ENCODE data around the gene C3orf18.

Gene C3orf18

DNA sequence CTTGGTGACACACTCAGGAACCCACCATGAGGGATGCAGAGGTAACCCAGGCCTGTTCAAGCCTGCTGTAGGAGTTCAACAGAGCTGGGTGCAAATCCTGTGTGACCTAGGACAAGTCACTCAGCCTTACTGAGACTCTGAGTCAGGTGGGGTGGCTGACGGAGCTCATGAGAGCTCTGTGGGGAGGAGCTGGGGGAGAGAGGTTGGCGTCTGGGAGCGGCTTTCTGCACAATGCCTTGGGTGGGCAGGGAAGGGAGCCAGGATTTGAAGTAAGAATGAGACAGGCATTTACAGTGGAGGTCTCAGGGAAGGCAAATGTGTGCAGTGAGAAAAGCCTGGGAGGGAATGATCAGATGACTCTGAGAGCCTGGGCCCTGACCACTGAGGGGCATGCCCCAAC lies 18.3 kb downstream of the C3orf18 start:
- no peak for DNase-seq

GRCh38 chr3:50545781-50546180 lies 21.8 kb downstream of the C3orf18 start:
- DNase-seq: no peak

DNA sequence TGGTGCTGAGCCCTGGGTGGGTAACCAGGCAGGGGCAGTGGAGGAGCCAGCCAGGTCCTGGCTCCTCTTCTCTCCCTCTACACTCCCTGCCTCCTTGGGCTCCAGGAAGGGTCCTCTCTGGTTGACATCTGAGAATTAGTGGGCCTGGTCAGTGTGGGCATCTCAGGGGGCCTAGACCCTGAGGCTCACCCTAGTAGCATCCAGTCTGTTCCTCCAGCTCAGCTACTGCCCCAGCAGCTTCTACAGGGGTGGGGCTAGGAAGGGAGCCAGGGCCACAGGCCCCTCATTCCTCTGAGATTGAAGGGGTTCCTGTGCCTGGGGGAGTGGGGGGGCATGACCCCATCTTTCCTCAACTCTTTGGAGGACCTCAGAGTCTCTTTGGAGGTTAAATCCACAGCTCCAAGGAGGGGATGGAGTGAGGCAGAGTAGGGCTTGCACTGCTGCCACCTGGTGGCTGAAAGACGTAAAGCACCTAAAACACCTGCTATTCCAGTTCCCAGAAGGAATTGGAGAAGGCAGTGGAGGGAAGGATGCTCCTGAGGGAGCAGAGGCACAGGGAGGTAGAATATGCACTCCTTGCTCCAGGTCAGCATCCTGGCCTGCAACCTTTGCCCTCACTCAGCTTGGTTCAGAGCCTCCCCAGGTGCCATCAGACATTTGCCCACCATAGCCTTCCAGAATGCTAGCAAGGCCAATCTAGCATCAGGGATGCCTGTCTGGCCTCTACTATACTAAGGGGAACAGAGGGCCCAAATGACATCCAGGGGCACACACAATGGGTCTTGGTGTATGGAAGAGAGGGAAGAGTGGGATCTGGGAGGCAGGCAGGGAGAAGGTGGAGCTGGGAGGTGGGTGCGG lies 25.1 kb downstream of the C3orf18 start:
- DNase-seq: peak; percentile 34

DNA sequence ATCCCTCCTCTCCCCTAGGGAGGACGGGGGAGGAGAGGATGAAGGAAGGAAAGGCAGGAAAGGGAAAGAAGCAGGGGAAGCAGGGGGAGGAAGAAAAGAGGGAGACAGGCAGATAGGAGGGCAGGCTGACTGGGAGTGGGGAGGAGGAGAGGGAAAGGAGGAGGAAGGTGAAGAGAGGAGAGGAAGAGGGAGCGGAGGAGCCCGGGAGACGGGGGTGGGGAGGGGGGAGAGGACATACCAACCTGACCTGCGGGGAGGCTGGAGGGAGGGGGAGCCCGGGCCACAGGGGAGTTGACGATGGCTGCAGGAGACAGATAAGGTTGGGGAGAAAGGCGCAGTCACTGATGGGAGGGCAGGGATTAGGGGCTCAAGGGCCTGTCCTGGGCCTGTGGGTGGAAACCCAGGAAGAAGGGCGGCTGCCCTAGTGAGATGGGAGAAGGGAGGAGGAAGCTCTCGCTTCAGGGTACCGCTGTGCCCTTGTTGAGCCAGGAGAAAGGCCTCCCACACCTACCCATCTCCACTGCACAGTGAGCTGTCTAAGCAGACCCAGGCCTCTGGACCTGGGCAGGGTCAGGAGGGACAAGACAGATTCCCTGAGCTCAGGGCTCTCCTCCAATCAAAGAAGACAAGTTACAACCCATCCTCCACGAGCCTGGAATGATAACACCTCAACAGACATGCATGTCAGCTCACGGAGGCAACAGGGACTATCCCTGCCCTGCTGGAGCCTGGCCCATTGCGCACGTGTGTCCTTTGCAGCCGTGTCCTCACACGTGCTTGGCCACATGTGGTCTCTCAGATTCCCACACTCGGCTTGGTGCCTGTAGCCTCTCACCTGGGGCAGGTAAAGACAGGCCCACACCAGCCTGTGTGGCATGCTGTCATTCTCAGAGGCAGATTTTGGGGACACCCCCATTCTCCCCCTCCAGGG lies 27.9 kb downstream of the C3orf18 start:
- no peak for DNase-seq

GRCh38 chr3:50537421-50538129 lies 30.0 kb downstream of the C3orf18 start:
- DNase-seq: no peak

DNA sequence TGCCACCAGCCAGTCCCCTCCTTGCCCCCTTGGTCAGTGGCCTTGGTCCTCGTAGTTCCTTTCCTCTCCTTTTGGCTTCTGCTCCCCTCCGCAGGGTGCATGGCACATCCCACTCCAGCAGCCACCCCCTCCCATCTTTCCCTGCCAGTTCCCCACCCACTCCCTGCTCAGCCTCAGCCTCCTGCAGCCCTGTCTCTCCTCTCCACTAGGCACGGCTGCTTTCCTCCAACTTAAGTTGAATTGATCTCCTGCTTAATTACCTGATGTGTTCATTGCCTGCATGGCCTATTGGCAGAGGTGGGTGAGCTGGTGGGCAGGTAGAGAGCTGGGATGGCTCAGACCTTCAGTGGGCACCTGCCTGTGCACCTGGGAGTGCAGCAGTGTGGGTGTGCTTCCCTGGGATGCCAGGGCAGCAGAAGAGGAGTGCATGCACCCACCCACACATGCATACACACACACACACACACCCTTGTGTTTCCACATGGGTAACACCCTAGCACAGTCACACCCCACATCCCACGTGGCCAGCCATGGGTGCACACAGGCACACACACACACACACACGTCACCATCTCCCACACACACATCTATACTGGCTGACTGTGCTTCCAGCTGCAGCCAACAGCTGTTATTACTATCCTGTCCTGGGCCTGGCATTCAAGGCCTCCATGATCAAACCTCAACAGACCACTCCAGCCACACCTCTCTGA lies 30.9 kb downstream of the C3orf18 start:
- no peak for DNase-seq

DNA sequence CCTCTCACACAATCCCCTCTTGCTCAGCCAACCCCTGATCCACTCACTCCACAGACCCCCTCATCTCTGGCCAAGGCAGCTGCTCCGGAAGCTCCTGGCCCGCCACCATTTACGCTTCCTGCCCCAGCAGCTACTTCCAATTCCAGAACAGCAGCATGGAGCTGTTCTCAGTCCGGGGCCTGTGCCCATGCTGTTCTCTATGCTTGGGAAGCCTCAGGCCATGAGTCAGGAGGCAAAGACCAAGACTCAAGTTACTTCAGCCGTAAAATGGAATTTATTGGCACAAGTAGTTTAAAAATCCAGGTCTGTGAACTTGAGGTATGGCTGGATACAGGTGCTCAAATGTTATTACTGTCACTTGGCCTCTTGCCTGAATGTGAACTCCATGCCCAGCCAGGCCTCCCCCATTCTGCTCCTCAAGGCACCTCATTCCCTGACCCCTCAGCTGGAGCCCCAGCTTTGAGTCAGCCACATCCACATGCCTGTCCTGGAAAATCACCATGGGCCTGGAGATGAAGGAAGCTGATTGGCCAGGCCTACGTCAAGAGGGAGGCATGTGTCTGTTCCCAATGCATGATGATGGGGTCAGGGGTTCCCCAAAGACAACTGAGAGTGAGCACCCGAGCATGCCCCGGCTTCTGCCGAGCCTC lies 32.7 kb downstream of the C3orf18 start:
- no peak for DNase-seq

DNA sequence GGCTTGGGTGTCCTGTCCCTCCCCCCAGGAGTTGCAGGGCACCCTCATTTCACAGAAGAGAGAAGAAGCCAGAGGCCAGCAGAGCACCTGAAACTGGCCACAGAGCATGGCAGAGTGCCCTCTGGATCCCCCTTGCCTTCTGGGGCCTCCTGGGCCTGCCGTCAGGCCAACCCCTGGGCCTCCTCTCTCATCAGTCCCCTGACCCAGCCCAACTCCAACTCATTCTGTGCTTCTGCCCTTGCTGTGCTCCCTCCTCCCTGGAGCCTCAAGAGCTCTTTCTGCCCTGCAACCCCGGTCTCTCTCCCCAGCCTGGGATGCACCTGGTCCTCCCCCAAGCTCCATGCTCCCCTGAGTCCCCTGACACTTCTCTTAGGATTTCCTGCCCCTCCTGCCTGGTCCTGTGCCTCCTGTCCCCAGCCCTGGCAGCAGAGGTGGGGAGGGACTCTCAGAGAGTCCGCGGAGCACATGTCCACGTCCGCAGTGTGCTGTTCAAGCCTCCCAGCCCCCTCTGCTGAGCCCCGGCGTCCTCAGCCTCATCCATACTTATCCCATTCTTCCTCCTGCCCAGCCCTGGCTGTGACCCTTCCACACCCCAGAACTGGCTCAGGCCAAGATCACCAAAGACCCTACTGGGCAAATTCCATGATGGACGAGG lies 33.6 kb downstream of the C3orf18 start:
- no peak for DNase-seq

GRCh38 chr3:50533316-50533715 lies 34.2 kb downstream of the C3orf18 start:
- no peak for DNase-seq

DNA sequence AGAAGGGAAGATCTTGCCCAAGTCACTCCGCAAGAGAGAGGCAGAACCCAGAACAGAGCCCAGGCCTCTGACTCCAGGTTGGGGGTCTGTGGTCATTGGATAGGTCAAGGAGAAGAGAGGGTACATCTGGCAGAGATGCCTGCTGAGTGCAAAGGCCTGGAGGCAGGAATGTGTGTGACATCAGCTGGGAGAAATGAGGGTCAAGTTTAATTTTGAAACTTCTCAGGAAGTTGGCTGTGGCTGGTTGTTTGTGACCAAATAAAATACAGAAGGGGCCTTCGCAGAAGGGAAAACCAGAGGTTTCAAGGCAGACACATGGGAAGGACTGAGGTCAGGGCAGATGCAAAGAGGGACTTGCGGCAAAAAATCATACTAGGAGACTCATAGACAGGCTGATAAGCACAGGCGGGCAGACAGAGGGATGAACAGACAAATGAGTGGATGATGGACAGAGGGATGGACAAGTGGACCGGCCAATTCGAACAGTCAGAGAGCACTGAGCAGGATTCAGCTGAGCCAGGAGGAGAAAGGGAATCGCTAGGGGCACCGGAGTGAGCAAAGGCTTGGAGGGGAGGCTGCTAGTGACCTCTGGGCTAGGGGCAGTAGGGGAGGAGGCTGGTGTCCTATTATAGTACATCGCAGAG lies 35.4 kb downstream of the C3orf18 start:
- DNase-seq: no peak

GRCh38 chr3:50531201-50531600 lies 36.3 kb downstream of the C3orf18 start:
- no peak for DNase-seq

DNA sequence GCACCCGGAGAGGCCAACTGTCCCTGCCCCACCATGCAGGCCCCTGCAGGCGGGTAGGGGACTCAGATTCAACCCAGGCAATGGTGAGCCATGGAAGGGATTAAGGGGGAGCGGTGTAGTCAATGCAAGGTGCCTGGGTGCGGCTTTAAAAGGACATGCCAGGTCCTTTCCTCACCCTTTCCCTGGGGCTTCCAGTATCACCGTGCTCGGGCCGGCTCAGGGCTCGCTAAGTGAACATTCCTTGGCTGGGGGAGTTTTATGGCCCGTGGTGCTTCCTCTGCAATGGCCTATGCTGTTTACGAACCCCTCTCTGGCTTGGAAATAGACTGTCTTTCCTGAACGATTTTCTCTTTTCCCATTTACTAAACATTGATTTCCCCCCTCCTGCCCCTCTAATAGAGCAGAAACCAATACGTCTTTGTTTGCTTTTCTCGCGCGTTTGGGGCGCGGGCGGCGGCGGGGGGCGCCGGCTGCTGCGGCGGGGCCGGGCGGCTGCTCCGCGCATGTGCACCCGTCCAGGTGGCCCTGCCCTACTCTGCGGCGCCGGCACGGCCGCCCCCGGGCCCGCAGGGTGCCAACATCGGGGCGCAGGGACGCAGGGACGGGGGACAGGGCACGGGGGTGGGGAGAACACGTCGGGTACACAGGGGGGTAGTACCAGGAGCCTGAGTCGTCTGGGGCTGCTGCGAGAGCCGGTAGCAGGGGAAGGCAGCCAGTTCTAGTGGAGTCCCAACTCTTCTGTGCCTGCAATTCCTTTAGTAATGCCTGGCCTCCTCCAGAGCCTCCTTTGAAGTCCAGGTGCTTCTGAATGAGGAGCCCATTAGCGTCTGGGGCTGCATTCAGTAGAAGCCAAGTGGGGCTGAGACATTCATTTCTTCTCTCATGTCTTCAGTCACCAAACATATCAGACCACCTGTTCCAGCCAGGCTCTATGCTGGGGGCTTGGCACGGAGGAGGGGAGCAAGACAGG lies 37.3 kb downstream of the C3orf18 start:
- no peak for DNase-seq

DNA sequence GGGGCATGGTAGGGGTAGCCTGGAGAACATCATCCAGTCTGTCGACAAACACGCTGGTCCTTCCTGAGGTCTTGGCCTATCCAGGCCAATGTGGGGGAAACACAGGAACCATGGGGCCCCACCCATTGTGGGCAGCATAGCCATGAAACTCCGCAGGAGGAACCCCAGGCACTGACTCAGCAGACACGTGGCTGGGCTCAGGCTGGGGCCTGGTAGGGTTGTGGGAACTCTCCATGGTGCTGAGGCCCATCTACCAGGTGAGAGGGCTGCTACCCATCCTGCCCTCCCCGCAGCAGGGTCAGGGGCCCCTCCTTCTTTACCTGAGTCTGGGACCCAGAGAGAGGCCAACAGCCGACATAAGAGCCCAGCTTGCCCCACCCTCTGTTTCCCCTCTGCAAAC lies 41.6 kb downstream of the C3orf18 start:
- no peak for DNase-seq

- no peak for DNase-seq
These were observed 42.2 kb downstream of the C3orf18 start for GRCh38 chr3:50525191-50525910.

- no peak for DNase-seq
These were observed 42.8 kb downstream of the C3orf18 start for GRCh38 chr3:50524746-50525145.

DNA sequence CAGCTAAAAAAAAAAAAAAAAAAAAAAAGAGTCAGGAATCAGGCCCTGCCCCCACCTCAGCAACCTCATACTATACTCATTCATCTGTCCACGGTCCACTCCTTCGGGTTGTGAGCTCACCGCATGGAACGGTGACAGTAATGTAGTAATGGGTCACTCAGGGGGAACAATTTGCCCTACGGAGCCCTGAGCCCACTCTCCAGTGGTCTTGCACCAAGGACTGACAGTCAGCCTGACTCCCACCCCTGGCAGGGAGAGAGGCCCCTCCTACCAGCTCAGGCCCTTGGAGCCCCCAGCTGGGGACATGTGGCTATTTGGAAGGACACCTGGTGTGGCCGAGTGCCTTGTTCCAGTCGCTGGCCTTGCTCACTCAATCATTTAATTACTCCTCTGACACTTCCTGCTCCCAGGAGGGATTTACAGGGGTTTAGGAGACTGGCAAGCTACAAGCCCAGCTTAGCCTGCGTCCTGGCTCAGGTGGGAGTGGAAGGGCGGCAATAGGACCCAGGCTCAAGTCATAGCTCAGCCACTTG lies 44.2 kb downstream of the C3orf18 start:
- no peak for DNase-seq

DNA sequence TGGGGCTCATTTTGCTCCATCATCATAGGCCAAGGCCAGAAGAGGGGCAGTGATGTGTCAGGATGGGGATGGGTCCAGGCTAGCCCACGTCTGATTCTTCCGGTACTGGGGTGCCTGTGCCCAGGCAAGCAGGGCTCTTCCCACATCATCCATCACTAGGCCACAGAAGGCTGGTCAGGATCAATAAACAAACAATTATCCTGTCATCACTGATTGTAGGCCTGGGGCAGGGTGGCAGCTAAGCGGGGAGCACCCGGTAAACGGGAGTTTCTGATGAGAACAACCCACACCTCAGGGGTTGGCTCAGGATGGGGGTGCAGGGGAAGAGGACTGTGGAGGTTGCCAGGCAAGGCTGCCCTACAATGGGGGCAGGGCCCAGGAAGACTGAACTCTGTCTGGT lies 46.0 kb downstream of the C3orf18 start:
- no peak for DNase-seq

DNA sequence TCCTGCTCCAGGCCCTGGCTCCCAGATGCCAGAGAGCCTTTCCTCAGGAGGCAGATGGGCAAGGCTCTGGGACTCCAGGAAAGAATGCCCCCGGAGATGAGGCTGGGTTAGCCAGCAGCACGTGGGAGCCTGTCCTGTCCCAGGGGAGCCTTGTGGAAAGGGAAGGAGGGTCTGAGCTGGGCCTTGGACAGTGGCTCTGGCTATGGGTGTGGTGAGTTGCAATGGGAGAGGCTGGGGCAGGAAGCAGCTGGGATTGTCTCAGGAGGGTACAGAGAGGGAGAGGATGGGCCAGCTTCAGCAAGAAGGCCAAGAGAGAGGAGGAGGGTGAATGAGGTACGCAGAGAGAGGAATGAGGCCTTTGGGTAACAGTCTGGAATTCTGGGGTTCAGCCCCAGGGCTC lies 46.7 kb downstream of the C3orf18 start:
- no peak for DNase-seq

Data from activated effector memory CD4-positive, alpha-beta T cell treated with Interleukin-2 at 50 U/mL for 16 hours (primary cell).